Measurements from ENCODE around the gene TCP10L. TPM values are rescaled to one million over a fixed set of nuclear protein-coding genes. Genes with fewer than 3 reads are reported as not detected.

TCP10L gene
- total RNA-seq, 1 donor from 2014 or later, result 1.5 TPM

Other genes starting within 250 kb of the TCP10L start
- 21.8 to 23.4 TPM (median 22.2 TPM) in 3 replicates for gene URB1, start 192.5 kb downstream of the TCP10L start, total RNA-seq
- gene EVA1C, start 172.8 kb downstream of the TCP10L start, total RNA-seq, result 2.1 to 3.8 TPM (median 3.1 TPM) in 3 replicates
- 29.4 to 33.0 TPM (median 30.4 TPM) in 3 replicates for gene CFAP298, start 26.9 kb upstream of the TCP10L start, total RNA-seq
- 7.2 to 8.9 TPM (median 8.6 TPM) in 3 replicates for gene SYNJ1, start 142.5 kb upstream of the TCP10L start, total RNA-seq
- gene PAXBP1, start 186.2 kb upstream of the TCP10L start, total RNA-seq, result 88.0 to 94.2 TPM (median 90.9 TPM) in 3 replicates